GM21737 (cell line): ENCODE results near the gene SYT15.

Source experiments
- ATAC-seq: cut with Tn5 transposase; IDR thresholded peaks from one replicate; pipeline ENCODE4 v1.9.1; 2021; ENCODE audit warnings: mild to moderate bottlenecking, moderate library complexity; ENCODE audit not compliant: unreplicated experiment

SYT15 gene

GRCh38 chr10:46544989-46545791 is 33.7 kb upstream of the SYT15 start:
- ATAC-seq = no peak

DNA sequence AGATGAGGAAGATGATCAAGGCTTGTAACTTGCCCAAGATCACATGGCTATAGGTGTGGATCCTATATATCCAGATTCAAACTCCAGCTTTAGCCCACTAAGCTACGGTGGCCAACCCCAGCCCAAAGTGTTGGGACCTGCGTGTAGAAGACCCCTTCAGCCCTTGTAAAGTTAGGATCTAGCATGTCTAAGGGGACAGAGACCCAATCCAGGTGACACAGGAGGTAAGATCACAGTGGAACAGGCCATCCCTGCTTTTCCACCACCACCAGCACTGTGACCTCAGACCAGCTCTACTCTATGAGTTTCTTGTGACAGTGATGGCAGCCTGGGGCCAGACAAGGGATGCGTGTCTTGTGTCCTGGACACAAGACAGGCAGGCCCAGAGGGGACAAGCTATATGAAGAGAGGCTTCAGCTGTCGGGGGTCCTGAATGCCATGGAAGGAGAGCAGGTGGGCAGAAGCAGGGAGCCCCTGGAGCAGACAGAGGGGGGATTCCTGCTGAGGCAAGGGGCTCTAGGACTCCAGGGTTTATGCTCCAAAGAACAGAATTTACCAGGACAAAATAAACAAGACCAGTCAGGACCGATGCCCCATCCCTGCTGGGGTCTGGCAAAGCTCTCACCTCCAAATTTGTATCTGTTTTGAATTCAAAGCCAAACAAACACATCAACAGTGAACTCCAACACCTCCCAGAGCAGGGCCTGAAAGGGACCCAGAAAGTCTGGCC is 32.9 kb upstream of the SYT15 start:
- no peak for ATAC-seq

DNA sequence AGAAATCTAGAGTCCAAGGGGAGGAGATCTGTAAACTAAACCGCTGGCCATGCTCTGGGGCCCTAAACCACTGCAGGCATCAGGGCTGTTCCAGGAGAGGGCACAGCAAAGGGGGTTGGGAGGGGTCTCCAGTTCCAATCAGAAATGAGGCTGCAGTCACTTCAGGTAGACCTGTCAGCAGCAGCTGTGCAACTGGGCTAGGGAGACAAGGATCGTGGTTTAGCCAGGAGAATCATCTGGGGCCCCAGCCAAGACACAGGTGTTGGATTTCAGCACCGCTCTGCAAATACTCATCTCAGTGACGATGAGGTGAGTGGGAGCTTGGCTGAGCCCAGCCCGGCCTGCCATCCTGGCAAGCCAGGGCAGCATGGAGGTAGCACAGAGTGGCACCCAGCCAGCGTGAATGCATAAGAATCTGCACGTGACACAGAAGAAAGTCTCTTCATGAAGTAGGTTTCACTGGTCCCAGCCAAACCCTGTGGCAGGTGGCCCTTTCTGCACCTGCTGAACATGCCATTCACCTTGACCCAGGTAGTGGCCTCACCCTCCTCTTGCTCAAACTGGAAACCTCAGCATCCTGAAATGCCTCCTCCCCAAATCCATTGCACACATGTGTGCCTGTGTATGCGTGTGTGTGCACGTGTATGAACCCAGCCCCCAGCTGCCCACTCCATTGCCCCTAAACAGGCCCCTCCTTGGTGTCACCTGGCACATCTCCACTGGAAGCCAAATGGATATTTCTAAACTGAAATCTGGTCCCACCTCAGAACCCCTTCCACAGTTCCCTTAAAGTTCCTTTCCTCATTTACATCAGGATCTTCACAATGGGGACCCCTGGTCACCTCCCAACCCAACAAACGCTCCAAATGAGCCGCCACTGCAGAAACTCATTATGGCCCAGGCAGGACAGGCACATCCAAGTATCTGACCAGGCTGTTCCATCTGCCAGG is 32.1 kb upstream of the SYT15 start:
- no peak for ATAC-seq

DNA sequence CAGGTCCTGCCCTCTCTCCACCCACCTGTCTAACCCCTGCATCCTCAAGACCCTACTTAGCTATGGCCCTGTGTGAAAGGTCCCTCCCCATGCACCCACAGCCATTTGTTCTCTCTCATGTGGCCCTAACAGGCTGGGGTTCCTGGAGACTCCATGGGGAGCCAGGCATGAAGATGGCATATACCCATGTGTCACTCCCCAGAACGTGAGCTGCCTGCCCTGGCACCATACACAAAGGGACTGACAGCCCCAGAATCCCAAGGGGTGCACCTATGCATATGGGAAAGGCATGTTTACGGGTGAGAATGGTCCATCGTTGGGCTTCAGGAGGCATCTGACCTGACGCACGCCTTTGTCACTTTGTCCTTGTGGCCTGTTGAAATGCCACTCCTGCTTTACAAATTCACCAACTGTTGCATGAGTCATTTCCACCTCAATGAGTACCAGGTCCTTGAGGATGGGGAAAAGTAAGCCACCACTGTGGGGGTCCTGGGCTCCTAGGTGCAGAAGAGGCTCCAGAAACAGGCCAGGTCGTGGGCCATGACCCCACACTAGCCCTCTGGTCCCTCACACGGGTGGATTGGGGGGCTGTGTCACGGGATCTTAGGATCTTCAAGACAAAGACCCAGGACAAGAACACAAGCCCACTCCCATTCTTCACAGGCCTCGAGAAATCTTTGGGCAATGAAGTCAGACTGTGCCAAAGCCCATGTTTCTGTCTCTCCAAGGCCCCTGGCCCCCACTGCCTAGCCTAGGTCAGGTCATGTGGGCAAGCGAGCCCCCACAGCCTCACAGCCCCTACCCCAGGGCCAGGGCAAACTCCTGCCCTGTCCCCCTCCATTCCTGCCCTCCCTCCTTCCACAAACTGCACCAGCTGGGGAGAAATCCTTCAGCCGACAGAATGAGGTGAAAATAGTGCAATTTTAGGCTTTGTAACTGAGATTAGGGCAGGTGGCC is 31.1 kb upstream of the SYT15 start:
- no peak for ATAC-seq

DNA sequence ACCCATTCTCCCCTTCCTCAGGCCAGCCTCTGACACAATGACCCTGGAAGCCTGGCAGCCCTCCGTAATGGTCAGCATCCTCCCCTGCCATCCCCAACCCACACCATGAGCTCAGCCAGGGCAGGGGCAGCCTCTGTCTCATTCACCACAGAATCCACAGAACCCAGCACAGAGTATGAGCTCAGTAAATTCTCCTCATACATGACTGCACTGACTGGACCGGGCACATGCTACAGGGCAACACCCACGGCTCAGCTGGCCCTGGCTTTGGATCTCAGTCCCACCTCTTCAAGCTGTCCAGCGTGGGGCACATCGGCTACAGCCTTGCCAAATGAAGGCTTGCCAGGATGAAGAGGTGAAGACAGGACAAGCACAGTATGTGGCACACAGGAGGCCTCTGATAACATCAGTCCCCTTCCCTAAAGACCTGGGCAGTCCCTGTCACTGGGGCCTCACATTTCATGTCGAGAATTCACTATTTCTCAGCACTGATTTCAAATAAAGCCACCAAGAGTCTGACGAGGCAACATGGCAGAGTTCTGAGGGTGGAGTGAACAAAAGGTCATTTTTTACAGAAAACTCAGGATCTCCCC is 30.3 kb upstream of the SYT15 start:
- ATAC-seq = no peak

DNA sequence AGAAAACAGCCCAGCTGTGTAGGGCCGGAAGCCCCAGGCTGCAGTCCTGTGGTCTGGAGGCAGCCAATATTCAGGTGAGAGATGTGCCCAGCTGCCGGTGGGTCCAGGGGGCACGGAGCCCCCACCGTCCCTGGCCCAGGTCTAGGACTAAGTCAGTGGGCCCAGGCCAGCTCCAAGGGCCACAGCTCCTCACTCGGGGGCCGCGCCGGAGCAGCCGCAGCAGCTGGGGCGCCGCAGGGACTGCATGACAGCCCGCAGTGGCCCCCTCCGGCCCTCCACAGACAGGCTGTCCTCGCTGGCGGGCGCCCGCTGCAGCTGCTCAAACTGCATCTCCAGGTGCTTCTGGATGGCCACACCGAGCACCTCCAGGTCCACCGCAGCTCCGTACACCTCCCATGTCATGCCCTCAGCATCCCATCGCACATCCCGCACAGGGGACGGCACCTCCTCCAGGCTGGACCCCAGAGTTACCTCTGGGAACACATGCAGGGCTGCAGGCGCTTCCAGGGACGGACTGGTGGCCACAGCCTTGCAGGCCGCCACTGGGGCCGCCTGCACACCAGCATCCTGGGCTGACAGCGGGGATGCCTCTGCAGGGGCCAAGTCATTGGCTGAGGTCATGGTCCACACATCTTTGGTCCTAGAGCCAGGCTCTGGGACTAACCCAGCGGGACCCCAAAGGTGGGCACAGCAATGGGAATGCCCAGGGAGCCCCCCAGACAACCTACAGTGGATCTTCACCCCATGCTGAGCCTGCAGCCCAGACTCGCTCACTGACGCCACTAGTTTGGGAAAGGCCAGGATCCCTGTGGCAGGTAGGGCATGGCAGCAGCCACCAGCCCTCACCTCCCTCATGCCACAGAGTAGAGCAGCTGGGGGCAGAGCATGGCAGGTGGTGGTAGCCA is 29.5 kb upstream of the SYT15 start:
- no peak for ATAC-seq

GRCh38 chr10:46550076-46550790 is 28.7 kb upstream of the SYT15 start:
- ATAC-seq = no peak

DNA sequence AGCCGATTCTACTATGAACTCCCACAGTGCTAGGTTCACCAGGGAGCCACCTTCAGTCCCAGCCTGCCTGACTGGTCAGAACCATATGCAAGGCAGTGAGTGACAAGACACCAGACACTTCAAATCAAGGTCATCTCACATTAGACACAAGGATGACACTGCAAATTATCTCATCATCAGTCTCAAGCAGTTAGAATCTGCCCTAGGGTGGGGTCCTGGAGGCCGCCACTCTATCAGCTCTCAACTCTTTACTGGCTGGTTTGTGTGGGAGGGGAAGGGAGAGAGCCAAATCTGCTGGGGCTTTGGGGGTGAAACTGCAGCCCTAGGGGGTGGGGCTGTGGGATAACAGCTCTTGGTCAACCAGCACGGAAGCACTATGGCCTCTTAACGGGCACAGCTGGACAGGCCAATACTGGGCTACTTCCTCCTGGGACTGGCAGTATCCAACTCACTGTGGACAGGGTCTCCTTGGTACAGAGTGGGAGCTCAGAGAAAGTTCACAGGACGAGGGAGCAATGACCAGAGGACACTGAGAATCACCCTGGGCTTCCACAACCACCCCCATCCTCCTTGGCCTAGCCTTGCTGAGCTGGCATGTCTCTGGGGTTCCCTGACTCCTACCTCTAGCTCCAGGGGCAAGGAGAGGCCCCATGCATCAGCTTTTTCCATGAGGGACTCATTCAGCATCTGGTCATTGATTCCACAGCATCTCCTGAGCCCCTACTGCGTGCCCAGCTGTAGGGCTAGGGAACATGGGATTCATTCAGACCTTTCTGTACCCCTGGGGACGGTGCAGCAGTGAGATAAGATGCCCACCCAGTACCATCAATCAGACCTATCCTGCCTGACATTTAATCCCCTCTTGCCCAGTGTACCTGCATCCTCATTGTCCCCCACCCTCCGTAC is 27.9 kb upstream of the SYT15 start:
- no peak for ATAC-seq

- no peak for ATAC-seq
Measured at GRCh38 chr10:46551701-46552525, 27.0 kb upstream of the SYT15 start.

DNA sequence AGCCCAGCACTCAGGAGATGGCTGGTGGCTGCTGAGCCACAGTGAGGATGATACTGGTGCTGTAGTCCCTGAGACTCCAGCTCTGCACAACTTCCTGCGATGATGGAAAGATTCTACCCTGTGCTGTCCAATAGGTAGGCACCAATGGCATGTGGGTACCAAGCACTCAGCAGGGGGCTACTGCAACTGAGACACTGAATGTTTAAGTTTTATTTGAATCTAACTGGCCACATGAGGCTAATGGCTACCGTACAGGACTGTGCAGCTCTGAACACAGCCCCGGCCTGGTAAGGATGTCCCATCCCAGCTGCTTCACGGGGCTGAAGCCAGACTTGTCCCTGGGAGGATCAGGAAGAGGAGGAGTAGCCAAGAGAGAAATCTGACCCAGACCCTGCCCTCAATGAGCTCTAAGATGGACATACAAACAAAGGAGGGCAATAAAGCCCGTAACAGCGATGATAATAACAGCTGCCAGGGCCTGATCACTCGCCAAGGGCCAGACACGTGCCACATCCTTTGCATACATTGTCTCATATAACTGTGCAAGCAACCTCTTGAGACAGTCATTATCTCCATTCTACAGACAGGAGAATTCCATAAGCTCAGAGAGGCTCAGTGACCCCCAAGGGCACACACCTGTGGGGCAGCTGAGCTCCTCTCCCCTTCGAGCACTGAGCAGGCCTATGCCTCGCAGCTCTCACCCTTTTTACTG is 26.2 kb upstream of the SYT15 start:
- no peak for ATAC-seq

DNA sequence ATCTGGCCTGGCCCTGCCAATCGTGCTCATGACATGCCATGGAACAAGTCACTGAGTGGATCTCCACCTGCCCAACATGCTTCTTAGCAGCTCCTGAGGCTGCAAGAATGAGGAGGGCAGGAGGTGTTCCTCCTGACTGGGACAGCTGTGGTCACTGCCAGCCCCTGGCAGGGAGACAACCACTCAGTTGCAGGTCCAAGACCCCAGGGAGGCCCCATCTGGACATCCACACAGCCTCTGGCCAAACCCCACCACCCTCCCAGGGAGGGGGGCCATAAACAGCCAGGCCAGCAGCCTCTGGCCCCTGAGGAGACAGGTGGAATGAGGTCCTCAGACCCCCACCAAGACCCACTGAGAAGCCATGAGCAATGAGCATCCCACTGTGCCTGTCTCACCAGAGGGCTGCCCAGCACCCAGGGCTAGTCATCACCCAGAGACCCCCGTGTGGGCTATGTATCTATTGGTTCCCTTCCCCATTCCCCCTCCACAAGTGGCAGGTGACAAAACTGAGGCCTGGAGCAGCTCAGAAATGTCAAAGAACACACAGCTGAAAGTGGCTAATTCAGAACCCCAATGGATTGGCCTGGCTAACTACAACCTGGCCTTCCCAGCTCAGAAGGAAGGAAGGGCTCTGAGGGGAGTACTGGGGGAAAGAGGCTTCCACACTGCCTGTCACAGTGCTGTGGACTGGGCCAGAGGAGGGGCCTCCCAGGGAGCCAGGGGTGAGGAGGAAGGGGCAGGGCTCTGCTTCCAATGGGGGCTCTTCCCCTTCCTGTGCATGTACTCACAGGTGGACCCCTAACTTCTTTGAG is 25.5 kb upstream of the SYT15 start:
- no peak for ATAC-seq

GRCh38 chr10:46554166-46554781 is 24.7 kb upstream of the SYT15 start:
- ATAC-seq = no peak

DNA sequence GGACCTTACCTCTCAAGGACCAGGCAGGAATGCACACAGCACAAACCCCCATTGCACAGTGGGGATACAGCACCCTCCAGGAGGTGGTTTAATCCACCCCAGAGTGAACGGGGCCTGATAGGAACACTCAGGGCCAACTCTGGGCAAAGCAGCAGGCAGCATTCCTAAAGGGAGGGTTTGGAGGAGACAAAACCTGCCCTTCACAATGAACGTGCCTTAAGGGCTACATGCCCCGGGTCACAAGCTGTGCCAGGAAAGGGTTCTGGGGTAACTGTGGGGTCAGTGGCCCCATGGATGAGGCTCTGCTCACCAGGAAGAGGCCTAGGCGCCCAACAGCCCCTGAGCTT is 23.6 kb upstream of the SYT15 start:
- ATAC-seq = no peak

DNA sequence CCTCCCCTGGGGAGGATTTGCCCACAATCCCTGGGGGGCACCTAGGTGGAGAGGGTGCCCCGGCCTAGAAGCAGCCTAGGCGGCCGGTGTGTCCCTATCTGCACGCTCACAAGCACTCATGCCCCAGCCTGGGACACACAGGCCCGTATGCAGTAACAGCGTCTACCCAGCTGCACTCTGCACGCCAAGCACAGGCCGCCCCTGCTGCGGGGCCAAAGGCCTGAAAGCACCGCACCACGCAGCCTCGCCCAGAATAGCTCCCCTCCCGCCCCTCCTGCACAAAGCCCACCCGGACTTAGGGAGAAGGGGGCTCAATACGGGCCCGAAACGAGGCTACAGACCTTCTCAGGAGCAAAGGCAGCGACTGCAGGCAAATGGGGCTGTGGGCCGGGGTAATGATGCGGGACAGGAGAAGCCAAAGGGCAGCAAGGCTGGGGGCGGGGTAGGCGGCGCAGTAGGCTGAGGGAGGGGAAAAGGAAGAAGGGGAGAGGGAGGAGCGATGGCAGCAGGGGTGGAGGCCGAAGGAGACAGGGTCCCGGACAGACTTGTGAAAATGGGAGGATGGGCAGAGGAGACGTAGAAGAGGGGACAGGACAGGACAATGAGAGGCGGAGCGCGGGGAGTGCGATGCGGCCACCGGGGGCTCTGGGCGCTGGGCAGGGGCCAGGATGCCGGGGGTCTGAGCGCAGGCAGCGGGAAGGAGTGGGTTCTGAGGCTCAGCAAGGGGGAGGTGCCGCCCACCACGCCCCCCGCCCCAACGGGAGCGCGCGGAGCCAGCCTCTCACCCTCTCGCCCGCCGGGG is 23.0 kb upstream of the SYT15 start:
- ATAC-seq = no peak
